HCT116 (cell line): ENCODE results near the gene FOXN3. TPM values are rescaled to one million over a fixed set of nuclear protein-coding genes. Genes with fewer than 3 reads are reported as not detected.

Source experiments
- ATAC-seq: fragments of 200-7000 bp; cut with Tn5 transposase; 2 replicates; pipeline ENCODE4 v1.9.1; 2020; ENCODE audit warnings: mild to moderate bottlenecking, moderate library complexity
- BruUV-seq: library from RNA; stranded (reverse); fragments of 400-500 nt; replicated peaks from 2 replicates; lab custom pipeline; 2021; lab: Mats Ljungman, UMichigan
- CTCF ChIA-PET: fragments of 300-600 bp; sonication (Branson Sonifier 250); formaldehyde crosslinking; loops from one replicate; lab custom pipeline; 2021; ENCODE audit warnings: antibody characterized with exemption; lab: Charles Lee
- POLR2A ChIA-PET: fragments of 300-600, 350-600 bp; sonication (Branson Sonifier 250); formaldehyde crosslinking; loops from one replicate; lab custom pipeline; 2021; ENCODE audit warnings: antibody characterized with exemption; lab: Charles Lee
- RAD21 ChIA-PET, 2 experiments: fragments of 300-600 bp; sonication (Branson Sonifier 250); formaldehyde crosslinking; loops; one replicate each; lab custom pipeline; 2023; ENCODE audit warnings: low total read pairs in 2 of 2; ENCODE audit not compliant: uncharacterized antibody in 2 of 2, unreplicated experiment in 2 of 2, low non-redundant PET in 1 of 2; lab: Charles Lee
- DNase-seq: peaks from one replicate; pipeline ENCODE4 v3.0.0-alpha.2; 2010; ENCODE audit warnings: low read depth, low spot score
- H2AFZ ChIP-seq: fragments of 200-600 bp; shearing (Covaris generic), sonication (generic); 2 replicates; pipeline ENCODE4 v1.6.1; 2017; ENCODE audit warnings: low read depth, mixed run types, mixed read lengths, antibody characterized with exemption, low read length; ENCODE audit not compliant: poor library complexity, severe bottlenecking
- H3K27ac ChIP-seq: 2 replicates; pipeline ENCODE4 v1.5.1; 2012; ENCODE audit warnings: low read depth, low read length
- H3K27me3 ChIP-seq: fragments of 200-600 bp; sonication (generic); 2 replicates; pipeline ENCODE4 v1.6.1; 2016; ENCODE audit warnings: mixed run types, low read length, mixed read lengths; ENCODE audit not compliant: insufficient read depth
- H3K36me3 ChIP-seq, 2 experiments: fragments of 200-500 bp in 1 of 2; fragments of 200-600 bp in 1 of 2; sonication (Bioruptor generic) in 1 of 2; sonication (generic) in 1 of 2; 2 replicates each; pipeline versions ENCODE4 v1.5.1 to v1.6.1; 2014 to 2016; ENCODE audit warnings: low read length in 2 of 2, inconsistent platforms in 1 of 2, mixed read lengths in 1 of 2, mixed run types in 1 of 2; ENCODE audit not compliant: insufficient read depth in 2 of 2, control insufficient read depth in 1 of 2
- H3K4me1 ChIP-seq, 2 experiments: fragments of 200-600 bp in 1 of 2; sonication (generic) in 1 of 2; 2 replicates each; pipeline versions ENCODE4 v1.5.1 to v1.6.1; 2012 to 2017; ENCODE audit warnings: low read length in 2 of 2, inconsistent platforms in 1 of 2, mild to moderate bottlenecking in 1 of 2, mixed read lengths in 1 of 2, mixed run types in 1 of 2, moderate library complexity in 1 of 2; ENCODE audit not compliant: insufficient read depth in 2 of 2, control insufficient read depth in 1 of 2
- H3K4me2 ChIP-seq: fragments of 200-600 bp; sonication (generic); 2 replicates; pipeline ENCODE4 v1.6.1; 2017; ENCODE audit warnings: mixed run types, low read length, mixed read lengths
- H3K4me3 ChIP-seq, 2 experiments: fragments of 200-600 bp in 1 of 2; sonication (generic) in 1 of 2; replicated peaks in 1 of 2; 2 replicates each; pipeline ENCODE4 v1.5.1; 2011 to 2016; ENCODE audit warnings: low read length in 2 of 2, control low read depth in 1 of 2, low read depth in 1 of 2, mild to moderate bottlenecking in 1 of 2, mixed read lengths in 1 of 2, mixed run types in 1 of 2
- H3K79me2 ChIP-seq: fragments of 200-600 bp; sonication (generic); 2 replicates; pipeline ENCODE4 v1.6.1; 2017; ENCODE audit warnings: mild to moderate bottlenecking, mixed run types, low read length, moderate library complexity, mixed read lengths; ENCODE audit not compliant: insufficient read depth
- H3K9ac ChIP-seq: fragments of 200-600 bp; sonication (generic); 2 replicates; pipeline ENCODE4 v1.6.1; 2016; ENCODE audit warnings: low read length, mixed read lengths
- H3K9me2 ChIP-seq: fragments of 200-600 bp; sonication (generic), shearing (Covaris generic); 2 replicates; pipeline ENCODE4 v1.6.1; 2017; ENCODE audit warnings: mixed run types, mild to moderate bottlenecking, moderate library complexity; ENCODE audit not compliant: insufficient read depth
- H3K9me3 ChIP-seq, 2 experiments: fragments of 200-500 bp in 1 of 2; fragments of 200-600 bp in 1 of 2; sonication (Bioruptor generic) in 1 of 2; sonication (generic) in 1 of 2; 2 replicates each; pipeline ENCODE4 v1.6.1; 2014 to 2017; ENCODE audit warnings: low read length in 2 of 2, mixed read lengths in 2 of 2, inconsistent platforms in 1 of 2, low read depth in 1 of 2, mild to moderate bottlenecking in 1 of 2, mixed run types in 1 of 2, moderate library complexity in 1 of 2; ENCODE audit not compliant: control insufficient read depth in 1 of 2, insufficient read depth in 1 of 2
- H4K20me1 ChIP-seq: fragments of 200-600 bp; sonication (generic), shearing (Covaris generic); 2 replicates; pipeline ENCODE4 v1.6.1; 2017; ENCODE audit warnings: mixed run types, mild to moderate bottlenecking, moderate library complexity; ENCODE audit not compliant: insufficient read depth
- CBX3 ChIP-seq: IDR thresholded peaks from 2 replicates; pipeline ENCODE4 v1.6.1; 2012; ENCODE audit warnings: low read depth
- CEBPB ChIP-seq: IDR thresholded peaks from 2 replicates; pipeline ENCODE4 v1.6.1; 2012; ENCODE audit warnings: low read depth
- CTCF ChIP-seq, 3 experiments: fragments of 200-600 bp in 1 of 3; sonication (generic) in 1 of 3; IDR thresholded peaks in 2 of 3; conservative IDR thresholded peaks in 1 of 3; 2 replicates each; pipeline ENCODE4 v1.5.1; 2012 to 2017; ENCODE audit warnings: low read depth in 2 of 3, low read length in 2 of 3, antibody characterized with exemption in 1 of 3, borderline replicate concordance in 1 of 3, control low read depth in 1 of 3, mild to moderate bottlenecking in 1 of 3, mixed read lengths in 1 of 3, mixed run types in 1 of 3, moderate library complexity in 1 of 3; ENCODE audit not compliant: insufficient read depth in 1 of 3
- EGR1 ChIP-seq: IDR thresholded peaks from 2 replicates; pipeline ENCODE4 v1.6.1; 2012; ENCODE audit warnings: low read depth
- ELF1 ChIP-seq: IDR thresholded peaks from 2 replicates; pipeline ENCODE4 v1.6.1; 2012; ENCODE audit warnings: low read depth, borderline replicate concordance
- EZH2 ChIP-seq: fragments of 200-600 bp; sonication (generic); IDR thresholded peaks from 2 replicates; pipeline ENCODE4 v1.6.1; 2017; ENCODE audit warnings: antibody characterized with exemption, mixed run types
- FOSL1 ChIP-seq: IDR thresholded peaks from 2 replicates; pipeline ENCODE4 v1.6.1; 2012; ENCODE audit warnings: low read depth
- POLR2A ChIP-seq: IDR thresholded peaks from 2 replicates; pipeline ENCODE4 v1.7.0; 2011; ENCODE audit warnings: borderline replicate concordance; ENCODE audit not compliant: insufficient read depth, insufficient read length; ENCODE audit errors: extremely low read depth
- REST ChIP-seq: IDR thresholded peaks from 2 replicates; pipeline ENCODE4 v1.6.1; 2012; ENCODE audit warnings: low read depth
- SIN3A ChIP-seq: IDR thresholded peaks from 2 replicates; pipeline ENCODE4 v1.6.1; 2012; ENCODE audit warnings: low read depth
- SRF ChIP-seq: IDR thresholded peaks from 2 replicates; pipeline ENCODE4 v1.6.1; 2012; ENCODE audit warnings: low read depth
- YY1 ChIP-seq: IDR thresholded peaks from 2 replicates; pipeline ENCODE4 v1.6.1; 2011; ENCODE audit warnings: low read length, low read depth, moderate library complexity, mild to moderate bottlenecking; ENCODE audit not compliant: insufficient replicate concordance; ENCODE audit errors: extremely low read depth
- intact Hi-C: fragments of 100-400 bp; cut with micrococcal nuclease; formaldehyde crosslinking; loops from 2 replicates; pipeline ENCODE4 v1.10.0; 2022
- total RNA-seq: library from RNA; stranded (reverse); gene quantifications from one replicate; pipeline ENCODE4 v1.2.1, GENCODE V29; 2021; ENCODE audit not compliant: unreplicated experiment
- TF ChIP-seq, protein P1 (sequence below): IDR thresholded peaks from 2 replicates; pipeline ENCODE4 v1.6.1; 2012
- TF ChIP-seq, protein P2 (sequence below): IDR thresholded peaks from 2 replicates; pipeline ENCODE4 v1.6.1; 2012

Gene FOXN3
- total RNA-seq, 1 experiment from 2014 or later, result 20.0 TPM

DNA sequence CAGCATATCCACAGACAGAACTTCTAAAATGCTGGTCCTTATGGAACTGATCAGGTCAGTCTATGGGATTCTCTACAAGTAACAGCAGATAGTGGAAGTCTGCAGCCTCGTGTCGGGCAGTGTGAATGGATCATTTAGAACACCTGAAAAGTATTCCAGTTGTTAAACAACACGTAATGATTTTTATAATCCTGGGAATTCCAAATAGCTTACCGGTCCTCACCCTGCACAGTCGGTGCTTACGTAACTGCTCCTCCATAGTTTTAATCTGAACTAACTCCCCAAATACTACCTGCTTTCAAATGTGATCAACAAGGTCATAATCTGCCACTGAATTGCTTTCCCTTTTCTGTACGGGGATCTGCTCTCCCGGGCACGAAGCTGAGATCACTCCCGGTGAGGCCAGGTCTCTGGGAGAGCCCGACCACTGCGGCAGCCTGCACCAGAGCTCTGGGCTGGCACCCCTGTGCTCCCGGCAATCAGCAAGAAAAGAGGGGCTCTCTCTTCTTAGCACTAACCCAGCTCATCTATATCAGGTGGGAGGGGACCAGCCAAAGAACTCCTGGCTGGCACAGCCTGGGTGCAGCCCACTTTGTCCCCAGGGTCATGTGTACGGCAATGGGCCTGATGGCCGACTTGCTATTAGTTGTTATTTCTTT is 157.0 kb downstream of the FOXN3 start:
- Histone ChIP-seq H3K79me2 (no peaks in the 10 kb centered on the region), H3K4me2 (no peak overlapping the region), H4K20me1 (no peaks in the 10 kb centered on the region), H3K4me1 (no peaks in the 10 kb centered on the region), H3K9me2 (no peaks in the 10 kb centered on the region), H3K36me3 (no peaks in the 10 kb centered on the region), H2AFZ (no peak overlapping the region), H3K4me3 (no peak overlapping the region), H3K27me3 (no peaks in the 10 kb centered on the region), H3K9ac (no peak overlapping the region), H3K9me3 (no peaks in the 10 kb centered on the region), H3K27ac (no peak overlapping the region)
- DNase-seq (no peak), ATAC-seq (no peak)
- TF ChIP-seq CEBPB, result no peak
- no peak for TF ChIP-seq EGR1
- no peak for TF ChIP-seq YY1
- TF ChIP-seq, protein P1, sequence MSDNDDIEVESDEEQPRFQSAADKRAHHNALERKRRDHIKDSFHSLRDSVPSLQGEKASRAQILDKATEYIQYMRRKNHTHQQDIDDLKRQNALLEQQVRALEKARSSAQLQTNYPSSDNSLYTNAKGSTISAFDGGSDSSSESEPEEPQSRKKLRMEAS, result no peak
- TF ChIP-seq SRF, result no peak
- ChIA-PET RAD21 (no interaction called here), POLR2A (no interaction called here), CTCF (no interaction called here)
- intact Hi-C loops, result no loop called here
- no TSS peak for BruUV-seq

DNA sequence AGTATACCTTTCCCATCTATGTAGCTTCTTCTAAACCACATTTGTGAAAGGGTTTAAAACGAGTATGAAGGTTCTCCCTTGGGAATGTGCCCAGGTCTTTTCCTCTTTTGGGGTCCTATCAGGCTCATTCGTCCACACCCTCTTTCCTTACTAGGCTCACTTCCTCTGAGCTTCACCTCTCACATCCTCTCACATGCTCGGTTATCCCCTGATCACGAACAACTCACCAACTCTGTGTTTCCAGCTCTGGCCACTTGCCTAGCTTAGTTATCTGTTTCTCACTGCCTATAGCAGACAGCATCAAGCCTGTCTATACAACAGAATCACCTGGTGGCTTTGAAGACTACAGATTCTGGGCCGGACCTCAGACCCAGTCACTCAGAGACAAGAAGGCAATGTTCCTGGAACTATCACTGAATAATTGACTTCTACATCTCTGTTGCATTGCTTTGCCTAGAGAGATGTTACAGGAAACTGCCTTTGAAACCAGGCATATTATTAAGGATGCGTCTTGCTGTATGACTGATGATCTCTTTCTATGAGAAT is 158.2 kb downstream of the FOXN3 start:
- Histone ChIP-seq H4K20me1 (no peaks in the 10 kb centered on the region), H2AFZ (no peak overlapping the region), H3K4me2 (no peak overlapping the region), H3K9me3 (no peaks in the 10 kb centered on the region), H3K4me1 (no peaks in the 10 kb centered on the region), H3K36me3 (no peaks in the 10 kb centered on the region), H3K9ac (no peak overlapping the region), H3K27me3 (no peaks in the 10 kb centered on the region), H3K4me3 (no peak overlapping the region), H3K27ac (no peak overlapping the region), H3K9me2 (no peaks in the 10 kb centered on the region), H3K79me2 (no peaks in the 10 kb centered on the region)
- ATAC-seq, result no peak
- ChIA-PET RAD21 (no interaction called here), POLR2A (no interaction called here), CTCF (no interaction called here)
- DNase-seq, result no peak
- intact Hi-C loops, result no loop called here
- BruUV-seq, result no TSS peak
- TF ChIP-seq REST (no peak), ELF1 (no peak), CTCF (IDR thresholded peaks at IDR 0.05 in 2 of 3, conservative IDR thresholded peaks at IDR 0.05 in 1 of 3; ENCODE audit: borderline replicate concordance in 1 of 3, insufficient read depth in 1 of 3, low read depth in 2 of 3, low read length in 2 of 3) (no peak), EZH2 (no peak), SIN3A (no peak), SRF (no peak), FOSL1 (no peak), POLR2A (no peak), EGR1 (no peak), CBX3 (no peak)
- TF ChIP-seq, protein P2, sequence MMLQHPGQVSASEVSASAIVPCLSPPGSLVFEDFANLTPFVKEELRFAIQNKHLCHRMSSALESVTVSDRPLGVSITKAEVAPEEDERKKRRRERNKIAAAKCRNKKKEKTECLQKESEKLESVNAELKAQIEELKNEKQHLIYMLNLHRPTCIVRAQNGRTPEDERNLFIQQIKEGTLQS, result no peak
- TF ChIP-seq, protein P1, result no peak
